ENCODE results near the gene ACOT11. TPM values are rescaled to one million over a fixed set of nuclear protein-coding genes. Genes with fewer than 3 reads are reported as not detected.

ACOT11 gene
- total RNA-seq, 4 donors from 2014 or later = 41.3 to 200 (median 119) TPM

DNA sequence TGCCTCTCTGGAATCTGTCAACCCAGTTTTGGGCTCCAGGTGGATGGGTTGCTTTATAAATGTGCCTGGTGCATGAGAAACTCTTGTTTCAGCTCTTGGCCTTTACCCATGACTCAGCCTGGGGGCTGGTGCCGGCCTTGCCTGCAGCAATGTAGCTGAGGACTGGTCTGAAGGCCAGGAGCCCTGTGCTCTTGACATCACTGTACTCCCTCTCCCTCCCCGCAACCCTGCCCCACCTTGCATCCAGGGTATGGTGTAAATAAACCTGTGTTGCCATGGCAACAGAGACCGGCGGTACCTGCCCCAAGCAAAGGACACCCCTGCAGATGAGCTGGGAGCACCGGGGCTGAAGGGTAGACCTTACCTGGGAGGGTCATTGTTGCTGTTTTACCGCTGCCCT lies 62.0 kb downstream of the ACOT11 start:
- TF ChIP-seq, protein P1, sequence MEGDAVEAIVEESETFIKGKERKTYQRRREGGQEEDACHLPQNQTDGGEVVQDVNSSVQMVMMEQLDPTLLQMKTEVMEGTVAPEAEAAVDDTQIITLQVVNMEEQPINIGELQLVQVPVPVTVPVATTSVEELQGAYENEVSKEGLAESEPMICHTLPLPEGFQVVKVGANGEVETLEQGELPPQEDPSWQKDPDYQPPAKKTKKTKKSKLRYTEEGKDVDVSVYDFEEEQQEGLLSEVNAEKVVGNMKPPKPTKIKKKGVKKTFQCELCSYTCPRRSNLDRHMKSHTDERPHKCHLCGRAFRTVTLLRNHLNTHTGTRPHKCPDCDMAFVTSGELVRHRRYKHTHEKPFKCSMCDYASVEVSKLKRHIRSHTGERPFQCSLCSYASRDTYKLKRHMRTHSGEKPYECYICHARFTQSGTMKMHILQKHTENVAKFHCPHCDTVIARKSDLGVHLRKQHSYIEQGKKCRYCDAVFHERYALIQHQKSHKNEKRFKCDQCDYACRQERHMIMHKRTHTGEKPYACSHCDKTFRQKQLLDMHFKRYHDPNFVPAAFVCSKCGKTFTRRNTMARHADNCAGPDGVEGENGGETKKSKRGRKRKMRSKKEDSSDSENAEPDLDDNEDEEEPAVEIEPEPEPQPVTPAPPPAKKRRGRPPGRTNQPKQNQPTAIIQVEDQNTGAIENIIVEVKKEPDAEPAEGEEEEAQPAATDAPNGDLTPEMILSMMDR (IDR thresholded peaks at IDR 0.05) = no peak
- no peak for TF ChIP-seq POLR2A (IDR thresholded peaks at IDR 0.05)
- DNase-seq = peak in 1 of 3 donors; percentile 36
- peaks cover 0 to 37% (median 0%) of the 10 kb centered on the region in 3 donors for H3K36me3 ChIP-seq

DNA sequence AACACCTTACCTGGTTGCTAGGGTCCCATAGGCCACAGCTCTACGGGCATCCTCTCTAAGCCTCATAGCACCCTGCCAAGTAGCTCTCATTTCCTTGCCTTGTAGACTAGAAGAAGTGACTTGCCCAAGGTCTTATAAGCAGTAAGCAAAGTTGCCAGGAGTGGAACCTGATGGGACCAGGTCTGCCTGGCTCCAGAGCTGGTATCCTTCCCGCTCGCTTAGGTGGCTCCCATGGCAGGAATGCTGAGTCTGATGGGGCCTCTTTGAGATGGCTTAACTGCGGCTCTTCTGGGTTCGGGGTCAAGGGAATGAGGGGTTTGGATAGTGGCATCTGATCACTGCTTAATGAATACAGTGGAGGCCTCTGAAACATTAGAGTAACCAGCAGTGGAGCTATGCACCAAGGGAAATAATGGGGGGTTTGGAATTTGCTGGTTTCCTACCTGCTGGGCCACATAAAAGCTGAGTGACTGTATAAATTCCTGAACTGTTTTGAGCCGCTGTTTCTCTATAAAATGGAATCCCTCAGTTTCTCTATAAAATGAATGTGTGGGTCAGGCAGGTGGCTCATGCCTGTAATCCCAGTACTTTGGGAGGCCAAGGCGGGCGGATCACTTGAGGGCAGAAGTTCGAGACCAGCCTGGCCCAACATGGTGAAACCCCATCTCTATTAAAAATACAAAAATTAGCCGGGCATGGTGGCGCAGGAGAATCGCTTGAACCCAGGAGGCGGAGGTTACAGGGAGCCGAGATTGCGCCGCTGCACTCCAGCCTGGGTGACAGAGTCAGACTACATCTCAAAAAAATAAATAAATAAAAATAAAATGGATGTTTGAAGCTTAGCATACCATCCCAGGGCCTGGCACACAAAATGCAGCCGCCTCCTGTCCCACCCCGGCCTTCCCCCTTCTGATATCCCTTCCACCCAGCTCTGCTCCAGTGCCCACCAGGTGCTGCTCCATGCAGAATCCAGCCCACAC lies 62.9 kb downstream of the ACOT11 start:
- Histone ChIP-seq H3K27ac (no peak overlapping the region), H3K4me1 (peaks cover 0 to 15% (median 0%) of the 10 kb centered on the region in 4 donors), H3K27me3 (no peaks in the 10 kb centered on the region), H3K36me3 (peaks cover 0 to 37% (median 0%) of the 10 kb centered on the region in 3 donors), H3K9me3 (no peaks in the 10 kb centered on the region), H3K4me3 (no peak overlapping the region)
- DNase-seq = peak in 1 of 3 donors; percentile 38
- TF ChIP-seq, protein P1 (IDR thresholded peaks at IDR 0.05) = no peak
- no peak for TF ChIP-seq POLR2A (IDR thresholded peaks at IDR 0.05)

More for the DNA sequence above, 62.0 kb downstream of the ACOT11 start:
- Histone ChIP-seq H3K4me1 (peaks cover 0 to 14% (median 0%) of the 10 kb centered on the region in 4 donors), H3K27ac (no peak overlapping the region), H3K4me3 (no peak overlapping the region), H3K27me3 (no peaks in the 10 kb centered on the region), H3K9me3 (no peaks in the 10 kb centered on the region)

DNA sequence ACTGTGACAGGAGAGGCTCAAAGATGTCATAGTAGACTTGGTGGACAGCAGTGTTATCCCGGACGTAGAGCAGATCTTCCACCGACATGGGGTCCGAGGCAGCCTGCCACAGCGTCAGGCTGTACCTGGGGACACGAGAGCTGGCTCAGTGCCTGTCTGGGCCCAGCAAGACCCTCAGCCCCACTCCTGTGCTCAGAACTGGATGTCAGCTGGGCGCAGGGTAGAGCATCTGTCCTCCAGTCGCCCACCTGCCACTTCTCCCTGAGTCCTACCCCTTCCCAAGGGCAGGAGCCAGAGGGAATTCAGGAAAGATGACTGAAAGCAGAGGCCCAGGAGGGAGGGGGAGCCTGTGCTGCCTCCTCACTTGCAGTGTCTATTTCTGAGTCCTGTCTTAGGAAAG lies 63.6 kb downstream of the ACOT11 start:
- peak in 1 of 3 donors; percentile 30 for DNase-seq
- TF ChIP-seq, protein P1 (IDR thresholded peaks at IDR 0.05) = no peak
- no peaks in the 10 kb centered on the region for H3K27me3 ChIP-seq
- peaks cover 0 to 41% (median 0%) of the 10 kb centered on the region in 3 donors for H3K36me3 ChIP-seq
- H3K9me3 ChIP-seq = no peaks in the 10 kb centered on the region
- no peak overlapping the region for H3K4me3 ChIP-seq
- H3K4me1 ChIP-seq = peaks cover 0 to 10% (median 0%) of the 10 kb centered on the region in 4 donors
- no peak overlapping the region for H3K27ac ChIP-seq

DNA sequence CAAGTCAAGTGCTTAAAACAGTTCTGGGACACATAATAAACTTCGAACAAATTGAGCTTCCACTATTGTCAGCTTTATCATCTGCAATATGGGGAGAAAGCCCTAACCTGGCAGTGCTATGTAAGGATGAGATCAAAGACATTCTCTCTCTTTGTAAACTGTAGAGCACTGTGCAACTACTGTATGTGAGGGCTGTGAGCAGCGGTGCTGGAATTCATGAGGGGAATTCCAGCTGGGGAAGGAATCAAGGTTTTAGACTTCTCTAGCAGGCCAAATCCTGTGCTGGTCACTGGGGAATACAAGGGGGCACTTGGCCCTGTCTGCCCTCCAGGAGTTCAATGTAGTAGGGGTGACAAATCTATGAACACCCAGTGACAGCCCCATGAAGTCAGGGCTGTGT lies 66.0 kb downstream of the ACOT11 start:
- H3K27ac ChIP-seq = no peak overlapping the region
- peak in 1 of 3 donors; percentile 28 for DNase-seq
- TF ChIP-seq POLR2A (IDR thresholded peaks at IDR 0.05) = no peak
- TF ChIP-seq, protein P1 (IDR thresholded peaks at IDR 0.05) = no peak
- H3K36me3 ChIP-seq = peaks cover 0 to 27% (median 0%) of the 10 kb centered on the region in 3 donors
- H3K4me1 ChIP-seq = peaks cover 0 to 10% (median 0%) of the 10 kb centered on the region in 4 donors
- no peaks in the 10 kb centered on the region for H3K27me3 ChIP-seq
- H3K4me3 ChIP-seq = no peak overlapping the region
- no peaks in the 10 kb centered on the region for H3K9me3 ChIP-seq

DNA sequence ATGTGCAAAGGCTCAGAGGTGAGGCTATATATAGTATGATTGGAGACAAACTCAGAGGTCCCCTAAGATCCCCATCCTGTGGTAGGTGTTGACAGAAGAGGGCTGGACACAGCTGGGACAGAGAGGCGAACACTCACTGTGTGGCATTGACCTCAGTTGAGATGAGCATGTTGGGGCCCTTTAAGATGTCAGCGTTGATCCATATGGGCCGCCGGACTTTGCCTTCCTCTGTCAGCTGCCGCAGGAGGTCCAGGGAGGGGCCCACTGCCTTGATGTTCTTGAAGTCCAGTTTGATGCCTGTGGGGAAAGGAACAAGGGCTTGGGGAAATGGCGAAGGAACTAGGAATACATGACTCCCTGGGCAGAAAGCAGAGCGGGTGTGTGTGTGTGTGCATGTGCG lies 66.5 kb downstream of the ACOT11 start:
- peaks cover 0 to 10% (median 0%) of the 10 kb centered on the region in 4 donors for H3K4me1 ChIP-seq
- H3K9me3 ChIP-seq = no peaks in the 10 kb centered on the region
- no peak for TF ChIP-seq POLR2A (IDR thresholded peaks at IDR 0.05)
- TF ChIP-seq, protein P1 (IDR thresholded peaks at IDR 0.05) = no peak
- H3K27me3 ChIP-seq = no peaks in the 10 kb centered on the region
- H3K4me3 ChIP-seq = no peak overlapping the region
- peaks cover 0 to 22% (median 0%) of the 10 kb centered on the region in 3 donors for H3K36me3 ChIP-seq
- no peak overlapping the region for H3K27ac ChIP-seq
- peak in 2 of 3 donors; percentile 57 to 69 for DNase-seq
